Liver (tissue), 9 donors: ENCODE data around the gene TSPEAR. TPM values are rescaled to one million over a fixed set of nuclear protein-coding genes. Genes with fewer than 3 reads are reported as not detected.

Experiments used
- DNase-seq: peaks from one replicate; pipeline ENCODE4 v3.0.0-alpha.2; 2017; ENCODE audit warnings: low spot score
- H3K27ac ChIP-seq, 2 donors: one replicate each; pipeline ENCODE4 v1.7.0; 2013; ENCODE audit warnings: inconsistent platforms in 2 of 2, low read length in 2 of 2, control low read depth in 1 of 2, low read depth in 1 of 2, mild to moderate bottlenecking in 1 of 2
- H3K27me3 ChIP-seq, 4 donors: one replicate each; pipeline versions ENCODE4 v1.6.1 to v1.7.0; 2013; ENCODE audit warnings: low read length in 3 of 4, inconsistent platforms in 1 of 4, mild to moderate bottlenecking in 1 of 4, moderate library complexity in 1 of 4; ENCODE audit not compliant: control insufficient read depth in 4 of 4, insufficient read depth in 4 of 4
- H3K36me3 ChIP-seq, 4 donors: one replicate each; pipeline versions ENCODE4 v1.6.1 to v1.7.0; 2013; ENCODE audit warnings: low read length in 3 of 4, mild to moderate bottlenecking in 3 of 4, low read depth in 1 of 4, moderate library complexity in 1 of 4; ENCODE audit not compliant: control insufficient read depth in 4 of 4, insufficient read depth in 3 of 4
- H3K4me1 ChIP-seq, 4 donors: one replicate each; pipeline versions ENCODE4 v1.6.1 to v1.7.0; 2013; ENCODE audit warnings: low read length in 3 of 4, mild to moderate bottlenecking in 3 of 4, moderate library complexity in 1 of 4; ENCODE audit not compliant: control insufficient read depth in 4 of 4, insufficient read depth in 4 of 4
- H3K4me3 ChIP-seq, 3 donors: one replicate each; pipeline versions ENCODE4 v1.6.1 to v1.7.0; 2013; ENCODE audit warnings: low read length in 3 of 3, control low read depth in 1 of 3, low read depth in 1 of 3, mild to moderate bottlenecking in 1 of 3
- H3K9ac ChIP-seq, 2 donors: one replicate each; pipeline ENCODE4 v1.7.0; 2013; ENCODE audit warnings: low read length in 2 of 2, mild to moderate bottlenecking in 2 of 2, moderate library complexity in 2 of 2, control low read depth in 1 of 2, low read depth in 1 of 2
- H3K9me3 ChIP-seq, 4 donors: one replicate each; pipeline versions ENCODE4 v1.6.1 to v1.7.0; 2013; ENCODE audit warnings: low read length in 3 of 4; ENCODE audit not compliant: control insufficient read depth in 4 of 4
- CTCF ChIP-seq: fragments of 150-350 bp; IDR thresholded peaks from 2 replicates; pipeline ENCODE4 v1.5.1; 2017; ENCODE audit warnings: improper control_type of control experiment, low read depth, low read length; ENCODE audit not compliant: missing input control
- EGR1 ChIP-seq, 2 donors: IDR thresholded peaks; 2 replicates each; pipeline ENCODE4 v1.6.1; 2016 to 2018; ENCODE audit warnings: antibody characterized with exemption in 2 of 2, low read depth in 2 of 2
- FOXA2 ChIP-seq: IDR thresholded peaks from 2 replicates; pipeline ENCODE4 v1.6.1; 2016; ENCODE audit warnings: antibody characterized with exemption
- GABPA ChIP-seq, 2 donors: IDR thresholded peaks in 1 of 2; conservative IDR thresholded peaks in 1 of 2; 2 replicates each; pipeline ENCODE4 v1.6.1; 2016; ENCODE audit warnings: antibody characterized with exemption in 2 of 2, mild to moderate bottlenecking in 1 of 2, moderate library complexity in 1 of 2
- HNF4A ChIP-seq, 2 donors: conservative IDR thresholded peaks; 2 replicates each; pipeline ENCODE4 v1.6.1; 2016; ENCODE audit warnings: antibody characterized with exemption in 2 of 2, mild to moderate bottlenecking in 2 of 2
- HNF4G ChIP-seq: IDR thresholded peaks from 2 replicates; pipeline ENCODE4 v1.6.1; 2016; ENCODE audit warnings: antibody characterized with exemption
- JUND ChIP-seq, 2 donors: IDR thresholded peaks; 2 replicates each; pipeline ENCODE4 v1.6.1; 2016; ENCODE audit warnings: antibody characterized with exemption in 2 of 2
- NR2F2 ChIP-seq: IDR thresholded peaks from 2 replicates; pipeline ENCODE4 v1.6.1; 2016; ENCODE audit warnings: antibody characterized with exemption
- RAD21 ChIP-seq, 2 donors: IDR thresholded peaks; 2 replicates each; pipeline ENCODE4 v1.6.1; 2016; ENCODE audit warnings: antibody characterized with exemption in 2 of 2, mild to moderate bottlenecking in 2 of 2
- RXRA ChIP-seq, 2 donors: IDR thresholded peaks; 2 replicates each; pipeline ENCODE4 v1.6.1; 2017 to 2018; ENCODE audit warnings: antibody characterized with exemption in 2 of 2, mild to moderate bottlenecking in 1 of 2
- SP1 ChIP-seq: IDR thresholded peaks from 2 replicates; pipeline ENCODE4 v1.6.1; 2018; ENCODE audit warnings: antibody characterized with exemption, mild to moderate bottlenecking
- TAF1 ChIP-seq: conservative IDR thresholded peaks from 2 replicates; pipeline ENCODE4 v1.6.1; 2016; ENCODE audit warnings: antibody characterized with exemption, mild to moderate bottlenecking
- WGBS: extraction: QIAGEN DNeasy Blood & Tissue Kit; methylation state at CpG from one replicate; pipeline ENCODE4 v1.1.7; 2013; 5-methylcytosine and 5-hydroxymethylcytosine counted together
- polyA plus RNA-seq, 2 donors: library from polyadenylated mRNA; stranded (reverse) in 1 of 2; unstranded in 1 of 2; fragments of 200-250 nt in 1 of 2; fragments of >200 nt in 1 of 2; fragmentation: Nextera tagmentation in 1 of 2; extraction: Ambion mirVana in 1 of 2; gene quantifications; one replicate each; pipeline versions ENCODE4 v1.2.1 to v1.2.3, GENCODE V29; 2013 to 2015
- total RNA-seq, 2 donors: library from RNA; depleted of rRNA; stranded (reverse); fragments of >200 nt; gene quantifications; one replicate each; pipeline ENCODE4 v1.2.3, GENCODE V29; 2014
- TF ChIP-seq, protein P1 (sequence below): IDR thresholded peaks from 2 replicates; pipeline ENCODE4 v1.6.1; 2016; ENCODE audit warnings: antibody characterized with exemption
- TF ChIP-seq, protein P2 (sequence below): IDR thresholded peaks from 2 replicates; pipeline ENCODE4 v1.6.1; 2016; ENCODE audit warnings: antibody characterized with exemption
- TF ChIP-seq, protein P3 (sequence below): IDR thresholded peaks from 2 replicates; pipeline ENCODE4 v1.6.1; 2016; ENCODE audit warnings: antibody characterized with exemption, mild to moderate bottlenecking
- donor health status: healthy.
- donor health status: healthy.
- donor health status: healthy.
- donor health status: healthy.
- donor health status: healthy.

TSPEAR gene
- total and polyA plus RNA-seq, 4 donors, result under 0.01 to 0.14 (median 0.01) TPM; not detected in 1

DNA sequence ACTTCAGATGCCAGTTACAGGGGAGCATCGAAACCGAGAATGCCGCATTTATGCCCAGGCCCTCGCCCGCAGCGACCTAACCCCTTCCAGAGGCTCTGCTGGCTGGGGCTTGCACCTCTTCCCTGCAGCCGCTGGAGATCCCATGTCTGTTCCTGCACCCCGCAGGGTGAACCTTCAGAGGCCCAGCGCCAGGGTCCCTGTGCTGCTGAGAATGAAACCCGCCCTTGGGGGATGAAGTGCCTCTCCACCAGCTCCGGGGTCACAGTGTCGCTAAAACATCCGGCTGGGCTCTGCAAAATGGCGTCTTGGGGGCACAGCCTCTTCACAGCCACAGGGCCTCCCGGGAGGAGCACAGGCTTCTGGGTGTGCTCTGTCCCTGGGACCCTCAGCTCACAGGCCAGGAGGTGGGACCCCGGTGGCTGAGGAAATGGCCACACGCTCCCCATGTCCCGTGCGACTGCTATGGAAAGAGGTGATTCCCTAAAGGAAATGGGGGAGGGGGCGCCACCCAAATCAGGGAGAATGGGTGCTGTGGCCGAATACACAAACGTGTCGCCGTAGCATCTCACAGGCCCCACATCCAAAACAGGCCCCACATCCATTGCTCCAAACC lies 39.9 kb upstream of the TSPEAR start:
- TF ChIP-seq HNF4G (no peak), RXRA (IDR thresholded peaks at IDR 0.05) (no peak), NR2F2 (no peak), CTCF (no peak), JUND (IDR thresholded peaks at IDR 0.05) (no peak), GABPA (IDR thresholded peaks at IDR 0.05 in 1 of 2, conservative IDR thresholded peaks at IDR 0.05 in 1 of 2) (no peak), FOXA2 (no peak), RAD21 (IDR thresholded peaks at IDR 0.05) (no peak), SP1 (no peak), TAF1 (no peak), HNF4A (conservative IDR thresholded peaks at IDR 0.05) (no peak)
- TF ChIP-seq, protein P1, sequence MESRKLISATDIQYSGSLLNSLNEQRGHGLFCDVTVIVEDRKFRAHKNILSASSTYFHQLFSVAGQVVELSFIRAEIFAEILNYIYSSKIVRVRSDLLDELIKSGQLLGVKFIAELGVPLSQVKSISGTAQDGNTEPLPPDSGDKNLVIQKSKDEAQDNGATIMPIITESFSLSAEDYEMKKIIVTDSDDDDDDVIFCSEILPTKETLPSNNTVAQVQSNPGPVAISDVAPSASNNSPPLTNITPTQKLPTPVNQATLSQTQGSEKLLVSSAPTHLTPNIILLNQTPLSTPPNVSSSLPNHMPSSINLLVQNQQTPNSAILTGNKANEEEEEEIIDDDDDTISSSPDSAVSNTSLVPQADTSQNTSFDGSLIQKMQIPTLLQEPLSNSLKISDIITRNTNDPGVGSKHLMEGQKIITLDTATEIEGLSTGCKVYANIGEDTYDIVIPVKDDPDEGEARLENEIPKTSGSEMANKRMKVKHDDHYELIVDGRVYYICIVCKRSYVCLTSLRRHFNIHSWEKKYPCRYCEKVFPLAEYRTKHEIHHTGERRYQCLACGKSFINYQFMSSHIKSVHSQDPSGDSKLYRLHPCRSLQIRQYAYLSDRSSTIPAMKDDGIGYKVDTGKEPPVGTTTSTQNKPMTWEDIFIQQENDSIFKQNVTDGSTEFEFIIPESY, result no peak
- TF ChIP-seq, protein P2, sequence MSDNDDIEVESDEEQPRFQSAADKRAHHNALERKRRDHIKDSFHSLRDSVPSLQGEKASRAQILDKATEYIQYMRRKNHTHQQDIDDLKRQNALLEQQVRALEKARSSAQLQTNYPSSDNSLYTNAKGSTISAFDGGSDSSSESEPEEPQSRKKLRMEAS, result no peak
- TF ChIP-seq, protein P3, sequence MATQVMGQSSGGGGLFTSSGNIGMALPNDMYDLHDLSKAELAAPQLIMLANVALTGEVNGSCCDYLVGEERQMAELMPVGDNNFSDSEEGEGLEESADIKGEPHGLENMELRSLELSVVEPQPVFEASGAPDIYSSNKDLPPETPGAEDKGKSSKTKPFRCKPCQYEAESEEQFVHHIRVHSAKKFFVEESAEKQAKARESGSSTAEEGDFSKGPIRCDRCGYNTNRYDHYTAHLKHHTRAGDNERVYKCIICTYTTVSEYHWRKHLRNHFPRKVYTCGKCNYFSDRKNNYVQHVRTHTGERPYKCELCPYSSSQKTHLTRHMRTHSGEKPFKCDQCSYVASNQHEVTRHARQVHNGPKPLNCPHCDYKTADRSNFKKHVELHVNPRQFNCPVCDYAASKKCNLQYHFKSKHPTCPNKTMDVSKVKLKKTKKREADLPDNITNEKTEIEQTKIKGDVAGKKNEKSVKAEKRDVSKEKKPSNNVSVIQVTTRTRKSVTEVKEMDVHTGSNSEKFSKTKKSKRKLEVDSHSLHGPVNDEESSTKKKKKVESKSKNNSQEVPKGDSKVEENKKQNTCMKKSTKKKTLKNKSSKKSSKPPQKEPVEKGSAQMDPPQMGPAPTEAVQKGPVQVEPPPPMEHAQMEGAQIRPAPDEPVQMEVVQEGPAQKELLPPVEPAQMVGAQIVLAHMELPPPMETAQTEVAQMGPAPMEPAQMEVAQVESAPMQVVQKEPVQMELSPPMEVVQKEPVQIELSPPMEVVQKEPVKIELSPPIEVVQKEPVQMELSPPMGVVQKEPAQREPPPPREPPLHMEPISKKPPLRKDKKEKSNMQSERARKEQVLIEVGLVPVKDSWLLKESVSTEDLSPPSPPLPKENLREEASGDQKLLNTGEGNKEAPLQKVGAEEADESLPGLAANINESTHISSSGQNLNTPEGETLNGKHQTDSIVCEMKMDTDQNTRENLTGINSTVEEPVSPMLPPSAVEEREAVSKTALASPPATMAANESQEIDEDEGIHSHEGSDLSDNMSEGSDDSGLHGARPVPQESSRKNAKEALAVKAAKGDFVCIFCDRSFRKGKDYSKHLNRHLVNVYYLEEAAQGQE, result no peak
- WGBS, result 89% methylated on average over 24 of the region's 24 CpGs
- H3K4me1 ChIP-seq, result no peaks in the 10 kb centered on the region
- H3K27me3 ChIP-seq, result no peaks in the 10 kb centered on the region
- no peak overlapping the region for H3K9ac ChIP-seq
- no peaks in the 10 kb centered on the region for H3K9me3 ChIP-seq
- H3K36me3 ChIP-seq, result no peaks in the 10 kb centered on the region
- no peak overlapping the region for H3K4me3 ChIP-seq
- no peak overlapping the region for H3K27ac ChIP-seq
- no peak for DNase-seq

DNA sequence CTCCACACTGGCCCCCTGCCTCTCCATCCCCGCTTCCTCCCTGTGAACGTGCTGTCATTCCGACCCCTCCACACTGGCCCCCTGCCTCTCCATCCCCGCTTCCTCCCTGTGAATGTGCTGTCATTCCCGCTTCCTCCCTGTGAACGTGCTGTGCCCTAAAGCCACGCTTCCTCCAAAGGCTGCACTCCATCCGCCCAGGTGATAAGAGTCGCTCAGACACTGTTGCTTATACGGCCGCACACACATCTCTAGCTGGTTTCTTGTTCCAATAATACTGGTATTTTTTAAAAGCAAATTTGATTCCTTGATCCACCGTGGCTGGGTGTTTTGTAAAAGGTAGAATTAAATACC lies 39.3 kb upstream of the TSPEAR start:
- Histone ChIP-seq H3K4me1 (no peaks in the 10 kb centered on the region), H3K4me3 (no peak overlapping the region), H3K9me3 (no peaks in the 10 kb centered on the region), H3K27ac (no peak overlapping the region), H3K27me3 (no peaks in the 10 kb centered on the region), H3K9ac (no peak overlapping the region), H3K36me3 (no peaks in the 10 kb centered on the region)
- TF ChIP-seq FOXA2 (no peak), EGR1 (IDR thresholded peaks at IDR 0.05; ENCODE audit: low read depth in 2 of 2) (no peak)
- WGBS, result 48% methylated on average over 12 of the region's 12 CpGs
- DNase-seq, result no peak
